Astrocyte (in vitro differentiated cells and primary cell): Measurements from ENCODE around the gene ELANE. TPM values are rescaled to one million over a fixed set of nuclear protein-coding genes. Genes with fewer than 3 reads are reported as not detected.

Experiments
- DNase-seq: peaks from one replicate; pipeline ENCODE4 v3.0.0-alpha.2; 2010; ENCODE audit warnings: low read depth
- FAIRE-seq: peaks from 2 replicates; lab custom pipeline; 2011; peaks lifted over from hg19 to GRCh38; lab: Jason Lieb, UNC
- H2AFZ ChIP-seq: 2 replicates; pipeline ENCODE4 v1.6.0; 2012; ENCODE audit warnings: low read depth, low read length, inconsistent platforms
- H3K27ac ChIP-seq: 2 replicates; pipeline ENCODE4 v1.5.1; 2011; ENCODE audit warnings: low read depth, low read length, inconsistent platforms
- H3K27me3 ChIP-seq: 2 replicates; pipeline ENCODE4 v1.6.0; 2011; ENCODE audit warnings: low read length, inconsistent platforms; ENCODE audit not compliant: insufficient read depth
- H3K36me3 ChIP-seq: 2 replicates; pipeline ENCODE4 v1.5.1; 2011; ENCODE audit warnings: low read length, inconsistent platforms; ENCODE audit not compliant: insufficient read depth
- H3K4me1 ChIP-seq: 2 replicates; pipeline ENCODE4 v1.5.1; 2011; ENCODE audit warnings: low read length, inconsistent platforms; ENCODE audit not compliant: insufficient read depth
- H3K4me2 ChIP-seq: 2 replicates; pipeline ENCODE4 v1.6.0; 2012; ENCODE audit warnings: low read length, inconsistent platforms
- H3K4me3 ChIP-seq: 2 replicates; pipeline ENCODE4 v1.5.1; 2011; ENCODE audit warnings: low read depth, mild to moderate bottlenecking, low read length, inconsistent platforms; ENCODE audit not compliant: insufficient read depth
- H3K79me2 ChIP-seq: 2 replicates; pipeline ENCODE4 v1.6.0; 2012; ENCODE audit warnings: mild to moderate bottlenecking, low read length, inconsistent platforms; ENCODE audit not compliant: insufficient read depth
- H3K9ac ChIP-seq: 2 replicates; pipeline ENCODE4 v1.6.0; 2012; ENCODE audit warnings: mild to moderate bottlenecking, low read length, inconsistent platforms
- H3K9me3 ChIP-seq: 2 replicates; pipeline ENCODE4 v1.5.1; 2012; ENCODE audit warnings: low read depth, mild to moderate bottlenecking, low read length, inconsistent platforms; ENCODE audit not compliant: insufficient read depth
- H4K20me1 ChIP-seq: 2 replicates; pipeline ENCODE4 v1.6.0; 2012; ENCODE audit warnings: low read length, inconsistent platforms; ENCODE audit not compliant: insufficient read depth
- H3K27ac Mint-ChIP-seq: one replicate; pipeline ENCODE4 v1.8.0; 2021; ENCODE audit warnings: mild to moderate bottlenecking, mixed read lengths; ENCODE audit not compliant: unreplicated experiment
- H3K27me3 Mint-ChIP-seq: one replicate; pipeline ENCODE4 v1.8.0; 2021; ENCODE audit warnings: low read depth, mixed read lengths; ENCODE audit not compliant: unreplicated experiment
- H3K36me3 Mint-ChIP-seq: one replicate; pipeline ENCODE4 v1.8.0; 2021; ENCODE audit warnings: low read depth, mixed read lengths; ENCODE audit not compliant: unreplicated experiment
- H3K4me1 Mint-ChIP-seq: one replicate; pipeline ENCODE4 v1.8.0; 2021; ENCODE audit warnings: low read depth, mixed read lengths; ENCODE audit not compliant: unreplicated experiment
- H3K4me3 Mint-ChIP-seq: one replicate; pipeline ENCODE4 v1.8.0; 2021; ENCODE audit warnings: mild to moderate bottlenecking, moderate library complexity, mixed read lengths; ENCODE audit not compliant: unreplicated experiment
- H3K9me3 Mint-ChIP-seq: one replicate; pipeline ENCODE4 v1.8.0; 2021; ENCODE audit warnings: mild to moderate bottlenecking, mixed read lengths; ENCODE audit not compliant: unreplicated experiment
- CTCF ChIP-seq: IDR thresholded peaks from 2 replicates; pipeline ENCODE4 v1.5.1; 2011; ENCODE audit warnings: low read depth, mild to moderate bottlenecking, inconsistent platforms, low read length, moderate library complexity; ENCODE audit not compliant: insufficient read depth
- EZH2 ChIP-seq: IDR thresholded peaks from 2 replicates; pipeline ENCODE4 v1.6.1; 2012; ENCODE audit warnings: mild to moderate bottlenecking, low read length, inconsistent platforms; ENCODE audit not compliant: insufficient read depth
- total RNA-seq: library from RNA; stranded (reverse); gene quantifications from 2 replicates; pipeline ENCODE4 v1.2.1, GENCODE V29; 2021

Gene ELANE
- total RNA-seq, 1 donor from 2014 or later: not detected

GRCh38 chr19:823565-824121 lies 28.5 kb upstream of the ELANE start:
- H3K4me2 ChIP-seq: no peak overlapping the region

GRCh38 chr19:824885-825284 lies 27.2 kb upstream of the ELANE start:
- Histone ChIP-seq H3K27ac (no peak overlapping the region), H2AFZ (no peak overlapping the region), H3K4me1 (no peaks in the 10 kb centered on the region), H3K9ac (no peak overlapping the region), H3K27me3 (peaks cover 2% of the 10 kb centered on the region), H3K4me2 (no peak overlapping the region), H3K36me3 (no peaks in the 10 kb centered on the region), H3K79me2 (no peaks in the 10 kb centered on the region), H4K20me1 (no peaks in the 10 kb centered on the region), H3K4me3 (no peak overlapping the region), H3K9me3 (no peaks in the 10 kb centered on the region)
- Mint-ChIP-seq H3K9me3 (no peaks in the 10 kb centered on the region), H3K4me3 (no peak overlapping the region), H3K4me1 (no peaks in the 10 kb centered on the region), H3K27ac (no peak overlapping the region), H3K36me3 (no peaks in the 10 kb centered on the region), H3K27me3 (no peaks in the 10 kb centered on the region)
- TF ChIP-seq CTCF (no peak), EZH2 (no peak)
- DNase-seq (no peak), FAIRE-seq (no peak)

More at GRCh38 chr19:823565-824121, 28.5 kb upstream of the ELANE start:
- no peak overlapping the region for H3K4me3 ChIP-seq
- Mint-ChIP-seq H3K27ac (peak overlapping the region; percentile 66), H3K4me1 (no peaks in the 10 kb centered on the region), H3K27me3 (no peaks in the 10 kb centered on the region), H3K9me3 (no peaks in the 10 kb centered on the region), H3K4me3 (peak overlapping the region; percentile 50), H3K36me3 (no peaks in the 10 kb centered on the region)
- H3K4me1 ChIP-seq: no peaks in the 10 kb centered on the region
- no peak overlapping the region for H3K9ac ChIP-seq
- H3K27ac ChIP-seq: no peak overlapping the region
- H3K79me2 ChIP-seq: no peaks in the 10 kb centered on the region
- TF ChIP-seq CTCF (no peak), EZH2 (no peak)
- FAIRE-seq (no peak), DNase-seq (no peak)
- H3K9me3 ChIP-seq: no peaks in the 10 kb centered on the region
- no peaks in the 10 kb centered on the region for H3K36me3 ChIP-seq
- H4K20me1 ChIP-seq: no peaks in the 10 kb centered on the region
- no peak overlapping the region for H2AFZ ChIP-seq
- peaks cover 2% of the 10 kb centered on the region for H3K27me3 ChIP-seq

- Mint-ChIP-seq H3K4me3 (no peak overlapping the region), H3K27ac (no peak overlapping the region), H3K27me3 (no peaks in the 10 kb centered on the region), H3K9me3 (no peaks in the 10 kb centered on the region), H3K4me1 (no peaks in the 10 kb centered on the region), H3K36me3 (no peaks in the 10 kb centered on the region)
- Histone ChIP-seq H3K27ac (no peak overlapping the region), H3K4me1 (no peaks in the 10 kb centered on the region), H3K4me2 (no peak overlapping the region), H3K4me3 (no peak overlapping the region), H3K9ac (no peak overlapping the region), H3K9me3 (no peaks in the 10 kb centered on the region), H2AFZ (no peak overlapping the region), H3K36me3 (no peaks in the 10 kb centered on the region), H3K79me2 (no peaks in the 10 kb centered on the region), H4K20me1 (no peaks in the 10 kb centered on the region), H3K27me3 (peaks cover 2% of the 10 kb centered on the region)
- FAIRE-seq: no peak
- no peak for DNase-seq
- TF ChIP-seq EZH2 (no peak), CTCF (no peak)
Observed at GRCh38 chr19:825897-826644, 26.0 kb upstream of the ELANE start.
